HTERT RPE-1 (cell line): ENCODE results near the gene IMP4.

Experiments
- in situ Hi-C: fragments of 300-500 bp; cut with MboI; formaldehyde crosslinking; loops from 4 replicates; pipeline ENCODE4 v1.14.3; 2020; ENCODE audit warnings: low sequenced_read_pairs

Gene IMP4

DNA sequence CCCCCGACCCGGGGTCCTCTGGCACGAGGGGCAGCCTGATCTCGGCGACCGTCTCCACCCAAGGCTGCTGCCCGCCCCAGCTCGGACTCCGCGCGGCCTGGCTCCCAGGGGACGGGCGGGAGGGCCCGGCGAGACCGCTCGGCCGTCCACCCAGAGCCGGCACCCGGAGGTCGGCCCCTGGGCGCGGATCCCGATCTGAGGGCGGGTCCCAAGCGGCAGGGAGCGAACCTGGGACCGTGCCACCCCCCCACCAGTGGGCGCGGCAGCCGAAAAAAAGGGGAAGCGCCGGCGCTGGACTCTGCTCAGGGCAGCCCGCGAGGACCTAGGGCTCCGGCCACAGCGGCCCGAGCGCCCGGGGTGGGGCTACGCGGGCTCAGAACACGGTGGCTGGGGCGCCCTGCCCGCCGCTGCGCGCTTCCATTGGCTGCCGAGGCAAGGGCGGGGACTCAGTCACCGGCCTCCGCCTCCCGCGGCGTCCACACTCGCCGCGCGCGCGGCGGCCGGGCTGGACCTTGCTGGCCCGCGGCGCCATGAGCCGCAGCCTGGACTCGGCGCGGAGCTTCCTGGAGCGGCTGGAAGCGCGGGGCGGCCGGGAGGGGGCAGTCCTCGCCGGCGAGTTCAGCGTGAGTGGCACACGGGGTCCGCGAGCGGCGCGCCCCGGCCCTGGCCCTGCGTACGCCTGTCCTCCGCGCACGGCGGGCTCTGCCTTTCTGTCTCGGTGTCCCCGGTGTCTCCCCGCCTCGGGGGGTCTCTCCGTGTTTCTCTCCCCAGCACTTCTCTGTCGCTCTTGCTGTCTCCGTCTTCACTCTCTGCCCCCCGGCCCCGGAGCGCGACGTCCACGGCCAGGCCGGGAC is 13.1 kb downstream of the IMP4 start, which contains the start of gene PTPN18:
Gene PTPN18 (plus strand): TSS at position 479 of the 854 bp plus-strand sequence. CDS start 52 bp downstream, at position 531.
- in situ Hi-C loops: no loop called here

DNA sequence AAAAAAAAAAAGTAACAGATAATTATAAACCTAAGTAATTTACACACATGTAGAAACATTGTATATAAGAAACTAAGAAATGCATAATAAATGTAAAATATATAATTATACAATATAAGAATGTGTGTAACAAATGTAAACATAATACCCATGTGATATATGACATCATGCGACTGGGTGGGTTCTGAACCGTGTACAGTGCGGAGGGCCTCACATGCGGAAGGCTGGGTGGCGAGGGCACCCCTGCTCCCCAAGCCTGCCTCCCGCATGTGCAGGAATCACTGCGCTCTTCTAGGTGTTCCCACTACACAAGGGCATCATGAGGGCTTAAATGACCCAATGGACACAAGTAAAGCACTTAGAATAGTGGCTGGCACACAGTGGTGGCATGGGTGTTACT is 15.2 kb downstream of the IMP4 start:
- in situ Hi-C loops: no loop called here

- in situ Hi-C loops: no loop called here
Observed at GRCh38 chr2:130358420-130359350, 16.0 kb downstream of the IMP4 start.

- in situ Hi-C loops: no loop called here
Observed at GRCh38 chr2:130359466-130359865, 16.8 kb downstream of the IMP4 start.

- in situ Hi-C loops: no loop called here
Observed at GRCh38 chr2:130363479-130363878, 20.8 kb downstream of the IMP4 start.

DNA sequence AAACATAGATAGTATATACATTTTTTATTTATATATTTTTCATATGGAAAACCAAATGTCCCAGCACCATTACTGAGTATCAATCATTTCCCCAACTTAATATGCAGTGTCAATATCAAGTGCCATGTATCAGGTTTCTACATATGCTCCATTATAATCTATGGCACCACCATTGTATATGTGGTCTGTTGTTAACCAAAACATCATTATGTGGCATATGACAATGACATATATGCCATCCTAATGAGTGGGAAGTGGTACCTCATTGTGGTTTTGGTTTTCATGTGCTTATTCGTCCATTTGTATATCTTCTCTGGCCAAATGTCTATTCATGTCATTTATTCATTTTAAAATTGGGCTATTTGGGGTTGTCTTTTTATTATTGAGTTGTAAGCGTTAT is 22.4 kb downstream of the IMP4 start:
- in situ Hi-C loops: no loop called here

DNA sequence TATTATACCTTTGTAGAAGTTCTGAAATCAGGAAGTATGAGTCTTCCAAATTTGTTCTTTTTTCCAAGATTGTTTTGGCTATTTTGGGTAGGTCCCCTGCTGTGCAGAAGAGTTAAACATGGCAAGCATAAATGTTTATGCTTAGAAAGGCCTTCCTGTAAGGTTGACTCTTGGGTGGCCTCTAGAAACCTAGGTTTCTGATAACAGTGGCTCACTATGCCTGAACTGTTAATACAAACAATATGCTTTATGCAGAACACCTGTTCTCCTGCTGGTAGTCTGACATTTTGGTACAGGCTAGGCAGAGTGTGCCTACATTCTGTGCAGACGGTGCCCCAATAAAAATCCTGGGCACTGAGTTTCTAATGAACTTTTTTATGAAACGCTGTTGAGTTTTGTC is 23.3 kb downstream of the IMP4 start:
- in situ Hi-C loops: no loop called here

GRCh38 chr2:130366720-130367119 is 24.0 kb downstream of the IMP4 start:
- in situ Hi-C loops: no loop called here

GRCh38 chr2:130368786-130369185 is 26.1 kb downstream of the IMP4 start:
- in situ Hi-C loops: no loop called here

DNA sequence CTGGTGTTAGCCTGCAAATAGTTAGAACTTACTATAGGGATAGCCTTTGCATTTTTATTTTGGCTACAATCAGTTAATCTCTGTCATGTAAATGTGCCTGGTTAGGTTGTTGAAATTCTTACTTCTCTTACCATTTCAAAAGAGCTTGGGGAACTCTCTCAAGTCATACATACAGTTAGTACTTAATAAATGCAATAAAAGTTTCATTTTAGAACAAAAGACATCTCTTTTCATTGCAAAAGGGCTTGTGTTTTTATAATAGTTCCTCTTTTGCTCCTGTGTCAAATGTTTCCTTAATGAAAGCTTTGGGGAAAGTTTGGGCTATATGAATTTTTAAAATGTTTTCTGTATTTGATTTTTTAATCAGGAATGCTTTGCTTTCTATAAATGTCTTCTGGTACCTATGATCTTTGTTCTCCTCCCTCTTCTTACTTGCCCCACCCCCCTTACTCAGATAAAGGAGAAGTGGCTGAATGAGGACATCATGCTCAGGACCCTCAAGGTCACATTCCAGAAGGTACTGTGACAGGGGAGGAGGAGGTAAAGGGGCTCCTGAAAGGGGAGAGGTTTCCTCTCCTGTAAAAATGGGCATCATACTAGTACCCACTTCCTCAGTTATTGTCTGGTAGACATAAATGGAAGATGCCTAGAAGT is 26.7 kb downstream of the IMP4 start:
- in situ Hi-C loops: no loop called here

GRCh38 chr2:130369965-130370341 is 27.3 kb downstream of the IMP4 start:
- in situ Hi-C loops: no loop called here

DNA sequence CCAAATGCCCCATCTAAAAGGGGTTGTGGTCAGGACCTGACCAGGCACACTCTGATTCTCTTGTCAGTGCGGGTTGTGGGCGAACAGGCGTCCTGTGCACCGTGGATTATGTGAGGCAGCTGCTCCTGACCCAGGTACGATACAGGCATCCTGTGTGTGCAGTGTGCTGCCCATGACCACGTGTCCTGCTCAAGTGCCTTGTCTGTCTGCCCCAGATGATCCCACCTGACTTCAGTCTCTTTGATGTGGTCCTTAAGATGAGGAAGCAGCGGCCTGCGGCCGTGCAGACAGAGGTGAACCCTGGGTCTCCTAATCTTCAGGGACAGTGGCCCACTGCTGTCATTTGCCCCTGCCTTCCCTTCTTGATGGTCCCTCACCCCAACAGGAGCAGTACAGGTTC is 27.8 kb downstream of the IMP4 start:
- in situ Hi-C loops: no loop called here

DNA sequence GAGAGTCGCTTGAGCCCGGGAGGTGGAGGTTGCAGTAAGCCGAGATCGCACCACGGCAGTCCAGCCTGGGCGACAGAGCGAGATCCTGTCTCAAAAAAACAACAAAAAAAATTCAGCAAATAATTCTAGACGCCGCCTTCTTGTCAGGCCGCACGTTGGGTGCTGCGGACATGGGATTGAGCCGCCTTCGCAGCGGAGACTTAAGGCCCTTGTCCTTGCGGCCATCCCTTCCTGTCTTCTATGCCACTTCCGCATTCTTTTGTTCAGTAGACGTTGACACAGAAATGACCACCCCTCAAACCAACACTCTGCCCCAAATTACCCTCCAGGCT is 29.0 kb downstream of the IMP4 start:
- in situ Hi-C loops: no loop called here

GRCh38 chr2:130372055-130372832 is 29.5 kb downstream of the IMP4 start:
- in situ Hi-C loops: no loop called here

DNA sequence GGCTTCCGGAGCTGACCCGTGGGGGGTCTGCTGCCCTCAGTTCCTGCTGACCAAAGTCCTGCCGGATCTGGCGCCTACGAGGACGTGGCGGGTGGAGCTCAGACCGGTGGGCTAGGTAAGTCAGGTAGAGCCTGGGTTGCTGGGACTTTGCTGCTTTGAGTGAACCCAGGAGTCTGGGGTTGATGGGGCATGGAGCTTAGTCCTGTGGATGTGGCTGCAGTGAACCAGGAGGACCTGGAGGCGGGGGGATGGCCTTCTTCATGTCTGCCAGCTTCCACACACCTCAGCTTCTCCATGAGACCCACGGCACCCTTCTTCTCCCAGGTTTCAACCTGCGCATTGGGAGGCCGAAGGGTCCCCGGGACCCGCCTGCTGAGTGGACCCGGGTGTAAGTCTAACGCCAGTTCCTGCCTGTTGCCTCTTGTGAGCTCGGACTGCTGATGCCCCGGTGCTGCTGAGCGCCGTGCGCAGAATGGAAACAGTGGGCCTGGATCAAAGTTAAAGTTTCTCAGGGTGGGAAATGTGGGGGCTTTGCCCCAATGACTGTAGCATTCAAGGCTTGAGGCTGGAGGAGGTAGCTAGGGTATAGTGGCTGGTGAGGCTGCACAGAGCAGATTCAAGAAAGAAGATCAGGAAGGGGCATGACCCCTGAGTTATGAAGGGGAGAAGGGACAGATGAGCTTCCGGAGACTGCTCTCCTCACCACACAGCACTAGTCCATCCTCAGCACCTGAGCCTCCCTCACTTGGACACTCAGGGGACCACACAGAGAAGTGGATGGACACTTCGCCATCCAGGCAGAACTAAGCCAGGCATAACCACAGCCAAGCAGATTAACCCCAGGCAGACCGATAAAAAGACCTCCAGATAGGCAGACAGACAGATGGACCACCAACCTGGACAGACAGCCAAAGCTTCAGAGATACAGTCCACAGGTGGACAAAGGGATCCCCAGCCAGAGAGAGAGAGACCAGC is 30.4 kb downstream of the IMP4 start:
- in situ Hi-C loops: no loop called here

DNA sequence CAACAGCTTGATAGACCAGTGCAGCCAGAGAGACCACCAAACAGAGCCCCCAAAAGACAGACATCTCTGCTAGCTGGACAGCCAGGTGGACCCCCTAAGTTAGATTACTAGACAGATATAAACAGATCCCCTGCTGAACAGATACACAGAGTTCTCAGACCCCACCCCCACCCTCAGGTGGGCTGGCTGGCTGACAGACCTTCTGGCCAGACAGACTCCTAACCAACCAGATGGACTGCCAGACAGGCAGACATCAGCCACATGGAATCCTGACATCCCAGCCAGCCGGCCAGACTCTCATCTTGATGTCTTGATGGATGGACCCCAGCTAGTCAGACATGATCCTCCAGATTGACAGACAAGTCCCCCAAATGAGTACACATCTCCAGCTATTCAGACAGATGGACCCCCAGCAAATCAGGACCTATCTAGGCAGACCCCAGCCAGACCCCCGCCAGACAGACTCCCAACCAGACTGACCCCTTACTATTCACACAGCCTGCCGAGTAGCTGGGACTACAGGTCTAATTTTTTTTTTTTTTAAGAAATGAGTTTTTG is 31.2 kb downstream of the IMP4 start:
- in situ Hi-C loops: no loop called here

DNA sequence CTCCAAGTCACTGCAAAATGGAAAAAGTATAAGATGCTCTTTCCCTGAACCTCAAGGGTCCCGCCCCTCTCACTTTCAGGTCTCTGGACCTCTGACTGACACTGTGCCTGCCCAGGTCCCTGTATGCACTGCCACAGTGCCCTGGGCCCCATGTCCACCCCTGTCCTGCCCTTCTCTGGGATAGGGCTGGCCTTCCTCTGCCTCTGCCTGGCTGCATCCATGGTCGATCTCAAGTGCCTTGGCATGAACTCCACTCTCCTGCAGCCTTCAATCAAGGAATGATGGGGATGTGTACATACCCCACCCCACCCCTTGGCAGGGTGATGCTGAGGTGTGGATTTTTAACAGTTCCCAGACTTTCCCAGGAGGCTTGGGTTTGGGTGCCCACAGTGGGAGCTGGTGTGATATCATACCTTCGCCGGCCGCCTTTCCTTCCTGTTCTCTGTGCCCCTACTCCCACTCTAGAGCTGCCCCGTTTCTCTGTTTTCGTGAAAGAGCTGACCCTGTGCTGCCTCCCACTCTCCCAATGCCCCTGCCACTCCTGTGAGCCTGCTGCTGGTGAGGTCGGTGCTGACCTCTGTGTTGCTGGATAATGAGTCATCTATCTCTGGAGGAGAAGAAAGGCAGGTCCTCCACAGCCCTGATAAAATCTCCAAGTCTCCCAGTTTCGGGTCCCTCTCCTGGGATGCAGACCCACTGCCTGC is 32.0 kb downstream of the IMP4 start:
- in situ Hi-C loops: no loop called here
